Right forelimb (tissue), 1 donor: ENCODE data around the gene SFMBT2.
"Not testable (repeated sequence)": the region's sequence is repeated elsewhere in the genome, so short reads cannot be mapped to it uniquely, and the experiment has no call there.

Experiments
- DNase-seq: peaks from one replicate; pipeline ENCODE4 v3.0.0-alpha.2; 2018

The SFMBT2 gene

DNA sequence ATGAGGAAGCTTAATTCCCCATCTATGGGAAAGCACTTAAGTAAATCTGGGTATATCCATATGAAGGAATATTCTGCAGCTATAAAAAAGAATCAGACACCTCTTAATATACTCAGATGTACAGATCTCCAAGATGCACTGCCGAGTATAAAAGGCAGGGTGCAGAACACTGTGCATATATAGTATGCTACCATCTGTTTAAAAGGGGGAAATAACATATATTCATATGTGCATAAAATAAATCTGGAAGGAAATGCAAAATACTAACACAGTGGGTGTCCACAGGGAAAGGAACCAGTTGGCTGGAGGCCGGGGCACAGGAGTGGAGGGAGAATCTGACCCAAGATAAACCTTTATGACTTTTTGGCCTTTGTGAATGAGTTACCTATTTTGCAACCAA, 201.4 kb downstream of the SFMBT2 start:
- no peak for DNase-seq

DNA sequence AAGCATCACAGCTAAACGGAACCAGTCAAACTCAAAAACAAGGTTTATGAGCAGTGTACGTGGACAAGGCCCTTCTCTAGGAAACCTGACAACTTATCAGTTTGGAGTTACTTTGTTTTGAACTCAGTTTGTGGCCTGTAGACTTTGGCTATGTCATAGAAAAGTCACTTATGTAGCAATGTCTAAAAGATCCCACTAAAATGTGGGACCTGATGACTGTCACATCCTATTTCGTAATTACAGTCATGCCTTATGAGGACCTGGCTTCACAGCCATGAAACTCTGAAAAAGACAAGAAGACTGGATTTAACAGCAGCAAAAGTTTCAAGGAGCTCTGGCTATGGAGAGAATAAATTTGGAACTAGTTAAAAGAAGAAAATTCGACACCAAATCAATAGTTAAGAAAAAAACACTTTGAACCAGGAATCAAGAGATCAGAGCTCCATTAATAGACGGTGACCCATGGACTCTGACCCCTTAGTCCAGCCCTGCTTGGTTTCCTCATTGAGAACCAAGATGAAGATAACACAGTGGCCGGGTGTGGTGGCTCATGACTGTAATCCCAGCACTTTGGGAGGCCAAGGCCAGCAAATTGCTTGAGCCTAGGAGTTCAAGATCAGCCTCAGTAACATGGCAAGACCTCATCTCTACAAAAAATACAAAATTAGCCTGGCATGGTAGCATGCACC, 204.3 kb downstream of the SFMBT2 start:
- DNase-seq = no peak

GRCh38 chr10:7205656-7206055, 205.2 kb downstream of the SFMBT2 start:
- DNase-seq = no peak

DNA sequence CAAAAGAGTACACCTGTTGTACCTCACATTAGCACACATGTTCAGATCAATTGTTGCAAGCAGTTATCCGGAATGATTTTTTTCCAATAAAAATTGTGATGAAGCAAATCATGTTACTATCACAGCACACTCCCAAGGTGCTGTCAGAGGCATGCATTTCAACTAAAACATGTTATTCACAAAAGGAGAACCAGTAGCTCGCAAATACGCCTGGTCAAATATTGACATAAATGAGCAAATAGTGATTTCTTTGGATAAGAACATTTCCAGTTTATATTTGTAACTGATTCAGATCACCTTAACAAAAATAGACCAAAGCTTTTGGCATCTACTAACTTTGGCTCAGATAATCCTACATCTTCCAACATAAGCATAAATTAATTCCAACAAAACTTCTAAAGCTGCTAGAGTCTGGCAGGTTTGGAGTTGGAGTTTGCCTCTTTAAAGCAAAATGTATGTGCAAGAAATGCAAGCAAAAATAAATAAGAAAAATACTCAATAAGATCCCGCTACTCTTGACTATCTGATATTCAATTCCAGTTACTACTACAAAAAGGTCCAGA, 208.0 kb downstream of the SFMBT2 start:
- DNase-seq = no peak

- no peak for DNase-seq
These were observed 211.6 kb downstream of the SFMBT2 start for GRCh38 chr10:7199152-7199760.

GRCh38 chr10:7196284-7196683, 214.6 kb downstream of the SFMBT2 start:
- DNase-seq = no peak

- no peak for DNase-seq
These were observed 215.7 kb downstream of the SFMBT2 start for GRCh38 chr10:7195118-7195517.

DNA sequence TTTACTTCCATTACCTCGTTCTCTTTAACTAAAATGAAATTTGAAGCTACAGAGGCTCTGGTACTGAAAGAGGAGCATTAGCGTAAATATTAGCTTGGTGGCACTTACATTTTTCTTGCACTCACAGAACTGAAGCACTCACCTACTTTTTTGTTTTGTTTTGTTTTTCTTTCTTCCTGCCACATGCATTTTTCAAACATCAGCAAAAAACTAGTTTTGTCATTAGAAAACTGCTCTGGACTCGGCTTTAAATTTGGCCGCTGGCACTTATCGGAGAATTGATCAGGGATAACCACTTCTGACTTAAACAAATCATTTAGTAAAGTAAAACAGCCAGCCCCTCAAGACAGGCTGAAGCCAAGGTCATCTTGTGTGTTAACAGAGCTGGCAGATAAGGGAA, 216.3 kb downstream of the SFMBT2 start:
- DNase-seq = no peak

GRCh38 chr10:7193369-7193768, 217.5 kb downstream of the SFMBT2 start:
- no peak for DNase-seq

DNA sequence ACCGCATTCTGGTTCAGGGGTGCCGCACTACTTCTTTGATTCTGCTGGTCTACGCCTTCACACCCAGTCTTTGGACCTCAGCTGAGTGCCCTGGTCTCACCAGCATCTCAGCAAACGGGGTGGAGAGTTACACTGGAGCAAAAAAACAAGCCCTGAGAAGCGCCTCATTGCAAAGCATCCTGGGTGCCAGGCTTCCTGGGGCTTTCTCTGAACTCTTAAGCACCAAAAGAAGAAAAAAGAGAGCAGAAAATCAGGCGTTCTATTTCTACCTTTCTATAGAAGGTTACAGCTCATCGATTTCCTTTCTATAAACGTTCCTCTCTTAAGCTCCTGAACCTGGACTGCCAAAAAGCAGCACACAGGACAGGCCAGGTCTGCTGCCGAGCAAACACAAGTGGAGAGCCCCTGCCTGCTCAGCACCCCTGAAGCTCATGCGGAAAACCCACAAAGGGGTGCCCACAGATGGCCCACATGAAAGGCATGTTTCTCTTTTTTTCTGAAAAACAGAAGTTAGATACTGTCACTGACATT, 217.9 kb downstream of the SFMBT2 start:
- no peak for DNase-seq

DNA sequence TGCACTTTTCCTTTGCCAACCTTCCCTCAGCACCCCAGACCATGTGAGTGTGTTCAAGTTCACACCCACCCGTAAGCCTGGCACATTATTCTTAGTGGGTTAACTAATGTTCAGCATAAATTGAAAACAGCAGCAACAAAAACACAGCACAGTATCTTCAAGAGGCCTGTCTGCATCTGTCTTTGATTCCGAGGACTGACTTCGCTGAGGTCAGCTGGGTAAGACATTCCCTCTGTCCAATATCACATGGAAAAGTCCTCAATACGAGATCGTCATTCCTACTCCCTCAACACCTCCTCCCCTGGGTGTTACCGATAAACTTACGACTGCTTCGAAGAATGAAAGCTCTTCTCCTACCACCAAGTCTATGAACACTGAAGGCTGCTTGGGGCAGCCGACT, 218.8 kb downstream of the SFMBT2 start:
- DNase-seq = no peak

DNA sequence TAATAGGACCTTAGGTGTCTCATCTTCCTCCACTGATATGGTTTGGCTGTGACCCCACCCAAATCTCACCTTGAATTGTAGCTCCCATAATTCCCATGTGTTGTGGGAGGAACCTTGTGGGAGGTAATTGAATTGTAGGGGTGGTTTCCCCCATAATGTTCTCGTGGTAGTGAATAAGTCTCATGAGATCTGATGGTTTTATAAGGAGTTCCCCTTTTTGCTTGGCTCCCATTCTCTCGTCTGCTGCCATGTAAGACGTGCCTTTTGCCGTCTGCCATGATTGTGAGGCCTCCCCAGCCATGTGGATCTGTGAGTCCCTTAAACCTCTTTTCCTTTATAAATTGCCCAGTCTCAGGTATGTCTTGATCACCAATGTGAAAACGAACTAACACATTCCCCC, 220.1 kb downstream of the SFMBT2 start:
- not testable (repeated sequence) for DNase-seq

DNA sequence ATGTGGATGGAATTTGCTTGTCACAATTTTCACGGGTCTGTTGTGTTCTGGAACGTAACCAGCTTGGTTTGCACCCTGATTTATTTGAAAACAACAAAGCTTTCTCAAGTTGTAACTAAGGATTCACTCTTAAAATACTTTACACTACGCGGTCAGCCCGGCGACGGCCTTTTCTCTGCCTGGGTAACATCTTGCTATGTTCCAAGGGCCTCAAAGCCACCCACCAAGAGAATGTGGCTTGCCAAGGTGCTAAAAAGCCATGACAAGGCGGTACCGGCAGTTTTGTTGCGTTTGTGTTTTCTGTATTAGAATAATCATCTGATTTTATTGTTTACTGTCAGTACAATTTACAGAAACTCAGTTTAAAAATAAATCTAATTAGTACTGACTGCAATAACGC, 220.9 kb downstream of the SFMBT2 start:
- no peak for DNase-seq

DNA sequence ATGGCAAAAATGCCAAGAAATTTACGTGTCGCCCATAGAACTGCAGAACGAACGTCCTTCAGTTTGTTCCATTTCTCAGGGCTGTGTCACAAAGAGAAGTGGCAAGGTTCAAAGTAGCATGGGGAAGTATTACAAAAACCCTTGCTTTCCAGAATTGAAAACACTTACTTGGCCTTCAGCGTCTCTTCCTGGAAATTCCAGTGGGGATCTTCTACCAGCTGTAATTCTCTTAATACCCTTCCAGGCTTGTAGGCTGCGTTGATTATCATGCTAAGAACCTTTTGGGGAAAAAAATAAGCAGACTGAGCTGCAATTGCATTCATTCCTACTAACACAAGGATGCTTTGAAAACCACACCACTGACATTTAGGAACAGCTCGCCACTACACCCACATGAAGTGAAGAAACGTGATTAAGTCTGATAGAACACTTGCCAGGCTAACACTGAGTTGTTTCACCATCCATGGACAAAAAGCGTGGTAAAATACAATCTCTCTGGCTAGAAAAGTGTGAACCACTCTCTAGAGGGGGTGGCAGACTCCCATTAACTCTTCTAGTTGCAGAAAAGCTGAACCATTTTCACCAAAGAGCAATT, 222.3 kb downstream of the SFMBT2 start:
- no peak for DNase-seq

- DNase-seq = no peak
These were observed 224.3 kb downstream of the SFMBT2 start for GRCh38 chr10:7186387-7187018.

- DNase-seq = no peak
These were observed 225.5 kb downstream of the SFMBT2 start for GRCh38 chr10:7185367-7185690.

- DNase-seq = no peak
These were observed 226.0 kb downstream of the SFMBT2 start for GRCh38 chr10:7184660-7185366.

DNA sequence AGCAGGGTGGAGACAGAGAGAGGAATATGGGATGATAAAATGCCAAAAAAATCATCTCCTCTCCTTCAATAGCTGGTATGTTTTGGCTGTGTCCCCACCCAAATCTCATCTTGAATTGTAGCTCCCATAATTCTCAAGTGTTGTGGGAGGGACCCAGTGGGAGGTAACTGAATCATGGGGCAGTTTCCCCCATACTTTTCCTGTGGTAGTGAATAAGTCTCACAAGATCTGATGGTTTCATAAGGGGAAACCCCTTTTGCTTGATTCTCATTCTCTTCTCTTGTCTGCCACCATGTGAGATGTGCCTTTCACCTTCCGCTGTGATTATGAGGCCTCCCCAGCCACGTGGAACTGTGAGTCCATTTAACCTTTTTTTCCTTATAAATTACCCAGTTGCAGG, 226.7 kb downstream of the SFMBT2 start:
- not testable (repeated sequence) for DNase-seq

DNA sequence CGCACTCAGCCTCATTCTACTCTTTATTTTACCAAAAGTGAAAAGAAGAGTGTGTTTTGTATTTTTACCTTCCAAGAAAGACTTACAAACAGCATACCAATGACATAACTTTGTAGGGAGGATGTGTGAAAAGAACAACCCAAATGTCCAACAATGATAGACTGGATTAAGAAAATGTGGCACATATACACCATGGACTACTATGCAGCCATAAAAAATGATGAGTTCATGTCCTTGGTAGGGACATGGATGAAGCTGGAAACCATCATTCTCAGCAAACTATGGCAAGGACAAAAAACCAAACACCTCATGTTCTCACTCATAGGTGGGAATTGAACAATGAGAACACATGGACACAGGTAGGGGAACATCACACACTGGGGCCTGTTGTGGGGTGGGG, 228.5 kb downstream of the SFMBT2 start:
- not testable (repeated sequence) for DNase-seq

GRCh38 chr10:7181420-7181819, 229.4 kb downstream of the SFMBT2 start:
- DNase-seq = no peak

- no peak for DNase-seq
These were observed 231.3 kb downstream of the SFMBT2 start for GRCh38 chr10:7179536-7179935.

- DNase-seq = no peak
These were observed 236.9 kb downstream of the SFMBT2 start for GRCh38 chr10:7173948-7174347.

DNA sequence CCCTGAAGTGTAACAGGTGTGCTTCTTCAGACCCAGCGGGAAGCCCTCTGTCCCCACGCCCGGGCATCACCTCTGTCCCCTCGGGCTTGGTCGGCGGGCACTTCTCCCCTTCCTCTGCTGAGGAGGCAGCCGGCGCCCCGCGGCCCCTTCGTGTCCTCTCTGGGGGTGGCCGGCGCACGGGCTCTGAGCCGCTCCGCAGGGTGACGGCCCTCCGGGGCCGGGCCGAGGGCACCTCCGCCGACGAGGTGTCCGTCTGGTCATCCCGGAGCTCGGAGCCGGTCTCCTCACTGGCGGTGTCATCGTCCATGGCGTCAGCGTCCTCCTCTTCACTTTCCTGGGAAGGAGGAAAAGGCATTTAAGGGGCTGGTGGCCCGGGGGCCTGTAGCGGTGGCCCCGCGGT, 239.0 kb downstream of the SFMBT2 start:
- DNase-seq = no peak
